Endothelial cell (in vitro differentiated cells): ENCODE measurements around the gene PDLIM4. TPM values are rescaled to one million over a fixed set of nuclear protein-coding genes. Genes with fewer than 3 reads are reported as not detected.

Experiments used
- DNase-seq: peaks from one replicate; pipeline ENCODE4 v3.0.0; 2021; ENCODE audit warnings: low spot score
- H3K27ac Mint-ChIP-seq: one replicate; pipeline ENCODE4 v1.8.0; 2021; ENCODE audit warnings: mixed read lengths, inconsistent platforms; ENCODE audit not compliant: unreplicated experiment
- H3K27me3 Mint-ChIP-seq: one replicate; pipeline ENCODE4 v1.8.0; 2021; ENCODE audit warnings: mild to moderate bottlenecking, moderate library complexity, mixed read lengths, inconsistent platforms; ENCODE audit not compliant: unreplicated experiment
- H3K36me3 Mint-ChIP-seq: one replicate; pipeline ENCODE4 v1.8.0; 2021; ENCODE audit warnings: mild to moderate bottlenecking, low read depth, mixed read lengths, inconsistent platforms; ENCODE audit not compliant: unreplicated experiment
- H3K4me1 Mint-ChIP-seq: one replicate; pipeline ENCODE4 v1.8.0; 2021; ENCODE audit warnings: mild to moderate bottlenecking, mixed read lengths, inconsistent platforms; ENCODE audit not compliant: unreplicated experiment
- H3K4me3 Mint-ChIP-seq: one replicate; pipeline ENCODE4 v1.8.0; 2021; ENCODE audit warnings: mild to moderate bottlenecking, mixed read lengths, inconsistent platforms; ENCODE audit not compliant: unreplicated experiment
- H3K9me3 Mint-ChIP-seq: one replicate; pipeline ENCODE4 v1.8.0; 2021; ENCODE audit warnings: mixed read lengths, inconsistent platforms; ENCODE audit not compliant: unreplicated experiment
- total RNA-seq: library from RNA; stranded (reverse); fragmentation: NEBNext Ultra II Directional; extraction: Animal tissue kit (Norgen Biotek cat#: 25700); gene quantifications from one replicate; pipeline ENCODE4 v1.2.1, GENCODE V29; 2021; ENCODE audit not compliant: unreplicated experiment
- TF ChIP-seq, protein P1 (sequence below): fragments of 200-600 bp; sonication (generic); IDR thresholded peaks from one replicate; pipeline ENCODE4 v1.5.0; 2021; ENCODE audit warnings: antibody characterized with exemption; ENCODE audit not compliant: unreplicated experiment

The PDLIM4 gene
- total RNA-seq, 1 donor from 2014 or later = 8.5 TPM

DNA sequence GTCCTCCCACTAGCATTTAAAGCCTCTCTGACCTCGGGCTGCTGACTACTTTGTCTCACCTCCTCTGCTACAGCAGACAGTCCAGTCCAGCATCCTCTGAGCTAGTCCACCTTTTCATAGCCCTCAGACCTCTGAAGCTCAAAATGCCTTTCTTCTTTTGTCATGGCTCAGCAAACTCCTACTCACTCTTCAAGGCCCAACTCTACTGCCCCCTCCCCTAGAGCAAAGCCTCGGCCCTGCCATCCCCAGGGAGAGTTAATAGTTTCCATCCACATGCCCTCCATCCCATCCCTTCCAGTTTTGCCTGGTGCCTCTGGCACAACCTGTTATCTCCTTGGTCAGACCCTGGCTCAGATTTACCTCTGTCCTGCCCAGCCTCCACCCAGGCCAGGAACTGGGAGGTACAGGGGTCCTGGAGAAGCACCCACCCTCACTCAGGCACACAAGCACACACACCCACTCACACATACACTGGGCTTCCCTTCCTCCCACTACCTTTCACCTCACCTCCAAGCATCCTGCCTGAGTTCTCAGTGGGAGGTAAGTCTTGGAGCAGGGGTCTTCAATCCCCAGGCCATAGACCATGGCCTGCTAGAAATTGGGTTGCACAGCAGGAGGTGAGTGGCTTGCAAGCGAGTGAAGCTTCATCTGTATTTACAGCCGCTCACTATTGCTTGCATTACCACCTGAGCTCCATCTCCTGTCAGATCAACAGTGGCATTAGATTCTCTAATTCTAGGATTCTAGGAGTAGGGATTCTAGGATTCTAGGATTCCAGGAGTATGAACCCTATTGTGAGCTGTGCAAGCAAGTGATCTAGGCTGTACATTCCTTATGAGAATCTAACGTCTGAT is 18.1 kb downstream of the PDLIM4 start:
- TF ChIP-seq, protein P1, sequence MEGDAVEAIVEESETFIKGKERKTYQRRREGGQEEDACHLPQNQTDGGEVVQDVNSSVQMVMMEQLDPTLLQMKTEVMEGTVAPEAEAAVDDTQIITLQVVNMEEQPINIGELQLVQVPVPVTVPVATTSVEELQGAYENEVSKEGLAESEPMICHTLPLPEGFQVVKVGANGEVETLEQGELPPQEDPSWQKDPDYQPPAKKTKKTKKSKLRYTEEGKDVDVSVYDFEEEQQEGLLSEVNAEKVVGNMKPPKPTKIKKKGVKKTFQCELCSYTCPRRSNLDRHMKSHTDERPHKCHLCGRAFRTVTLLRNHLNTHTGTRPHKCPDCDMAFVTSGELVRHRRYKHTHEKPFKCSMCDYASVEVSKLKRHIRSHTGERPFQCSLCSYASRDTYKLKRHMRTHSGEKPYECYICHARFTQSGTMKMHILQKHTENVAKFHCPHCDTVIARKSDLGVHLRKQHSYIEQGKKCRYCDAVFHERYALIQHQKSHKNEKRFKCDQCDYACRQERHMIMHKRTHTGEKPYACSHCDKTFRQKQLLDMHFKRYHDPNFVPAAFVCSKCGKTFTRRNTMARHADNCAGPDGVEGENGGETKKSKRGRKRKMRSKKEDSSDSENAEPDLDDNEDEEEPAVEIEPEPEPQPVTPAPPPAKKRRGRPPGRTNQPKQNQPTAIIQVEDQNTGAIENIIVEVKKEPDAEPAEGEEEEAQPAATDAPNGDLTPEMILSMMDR = no peak
- no peaks in the 10 kb centered on the region for H3K36me3 Mint-ChIP-seq
- H3K4me3 Mint-ChIP-seq = no peak overlapping the region
- H3K9me3 Mint-ChIP-seq = no peaks in the 10 kb centered on the region
- DNase-seq = no peak
- peaks cover 4% of the 10 kb centered on the region for H3K4me1 Mint-ChIP-seq
- H3K27me3 Mint-ChIP-seq = peaks cover 12% of the 10 kb centered on the region
- no peak overlapping the region for H3K27ac Mint-ChIP-seq

DNA sequence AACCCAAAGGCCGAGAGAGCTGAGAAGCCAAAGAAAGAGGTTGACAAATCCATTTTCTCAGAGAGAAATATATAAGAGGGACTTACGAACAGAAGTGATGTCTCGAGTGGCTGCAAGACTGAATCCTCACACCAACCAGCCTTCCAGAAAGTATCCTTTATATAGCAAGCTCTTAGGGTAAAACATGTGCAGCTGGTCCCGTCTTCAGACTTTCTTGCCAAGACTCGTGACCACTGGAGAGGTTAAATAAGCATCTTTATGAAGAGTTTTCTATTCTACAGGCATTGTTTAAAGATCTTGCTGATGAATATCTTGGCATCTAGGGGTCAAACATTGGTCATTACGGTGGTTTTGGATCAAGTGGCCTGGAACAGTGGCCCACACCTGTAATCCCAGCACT is 19.8 kb downstream of the PDLIM4 start:
- TF ChIP-seq, protein P1 = no peak
- Mint-ChIP-seq H3K4me3 (no peak overlapping the region), H3K4me1 (peaks cover 4% of the 10 kb centered on the region), H3K27me3 (peaks cover 8% of the 10 kb centered on the region), H3K27ac (no peak overlapping the region), H3K36me3 (no peaks in the 10 kb centered on the region), H3K9me3 (no peaks in the 10 kb centered on the region)
- DNase-seq = no peak

DNA sequence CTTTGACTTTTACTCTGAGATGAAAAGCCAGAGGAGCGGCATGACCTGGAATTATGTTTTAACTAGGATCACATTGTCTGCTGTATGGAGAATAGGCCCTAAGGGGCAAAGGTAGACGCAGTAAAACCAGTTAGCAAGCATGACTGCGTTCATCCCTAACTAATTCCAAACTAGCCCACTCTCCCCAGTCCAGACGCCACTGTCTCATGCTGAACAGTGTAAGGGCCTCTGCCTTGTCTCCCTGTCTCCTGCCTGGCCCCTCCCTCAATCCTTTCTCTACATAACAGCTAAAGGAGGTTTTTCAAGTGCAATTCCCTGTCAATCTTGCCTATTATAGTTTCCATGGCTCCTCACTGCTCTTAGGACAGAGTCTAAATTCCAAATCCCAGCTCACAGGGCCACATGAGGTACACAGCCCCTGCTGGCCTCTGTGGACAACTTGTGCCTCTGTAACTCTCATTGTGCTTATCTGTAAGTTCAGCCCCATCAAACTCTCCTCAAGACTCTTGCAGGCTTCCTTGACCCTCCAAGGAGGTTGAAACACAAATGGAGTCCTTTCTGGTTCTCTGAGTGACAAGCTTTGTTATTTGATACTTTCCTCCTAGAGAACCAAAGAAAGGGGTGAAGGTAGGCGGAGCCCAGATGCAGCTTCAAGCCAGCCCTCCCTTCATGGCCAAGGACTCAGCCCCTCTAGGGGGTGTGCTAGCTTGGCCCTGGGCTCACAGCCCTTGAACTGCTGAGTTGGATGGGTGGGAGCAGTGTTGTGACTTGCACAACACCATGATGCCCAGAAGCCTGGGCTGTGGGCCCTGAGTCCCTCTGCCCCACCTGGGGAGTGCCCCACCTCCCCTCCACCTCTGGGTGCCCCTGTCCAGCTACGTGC is 20.7 kb downstream of the PDLIM4 start:
- no peak for DNase-seq
- H3K4me3 Mint-ChIP-seq = no peak overlapping the region
- H3K27ac Mint-ChIP-seq = no peak overlapping the region

DNA sequence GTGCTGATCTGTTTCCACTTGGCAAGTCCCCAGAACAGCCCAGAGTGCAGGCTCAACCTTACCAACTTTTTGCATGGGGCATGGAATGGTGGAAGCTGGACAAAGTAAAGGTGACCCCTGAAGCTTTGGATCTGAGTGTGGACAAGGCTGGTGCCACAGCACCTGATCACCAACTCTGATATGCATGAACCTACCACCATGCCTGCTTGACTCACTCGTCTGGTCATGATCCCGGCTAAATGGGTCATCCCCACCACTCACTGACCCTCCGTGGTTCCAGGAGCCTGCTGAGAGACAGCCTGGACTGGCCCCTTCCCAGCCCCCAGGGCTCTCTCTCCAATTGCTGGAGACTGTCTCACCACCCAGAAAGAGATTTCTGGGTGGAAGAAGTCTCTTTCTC is 22.3 kb downstream of the PDLIM4 start:
- DNase-seq = no peak
- Mint-ChIP-seq H3K27ac (no peak overlapping the region), H3K4me3 (no peak overlapping the region), H3K27me3 (peaks cover 3% of the 10 kb centered on the region), H3K4me1 (no peaks in the 10 kb centered on the region), H3K36me3 (no peaks in the 10 kb centered on the region), H3K9me3 (no peaks in the 10 kb centered on the region)
- TF ChIP-seq, protein P1 = no peak

More for the DNA sequence above, 20.7 kb downstream of the PDLIM4 start:
- TF ChIP-seq, protein P1 = no peak
- no peaks in the 10 kb centered on the region for H3K9me3 Mint-ChIP-seq
- no peaks in the 10 kb centered on the region for H3K4me1 Mint-ChIP-seq
- peaks cover 5% of the 10 kb centered on the region for H3K27me3 Mint-ChIP-seq
- H3K36me3 Mint-ChIP-seq = no peaks in the 10 kb centered on the region
